MM.1S (cell line): Measurements from ENCODE around the gene CPXM2.

Experiments used
- DNase-seq: peaks from one replicate; pipeline ENCODE4 v3.0.0-alpha.2; 2015
- H2AFZ ChIP-seq: fragments of 300-600 bp; sonication (generic); 2 replicates; pipeline ENCODE4 v1.6.0; 2016; ENCODE audit warnings: antibody characterized with exemption, low read length
- H3F3A ChIP-seq: fragments of 300-600 bp; sonication (generic); 2 replicates; pipeline ENCODE4 v1.6.1; 2016; ENCODE audit warnings: mild to moderate bottlenecking, antibody characterized with exemption, low read length, moderate library complexity, mixed read lengths; ENCODE audit not compliant: insufficient read depth
- H3K27ac ChIP-seq: fragments of 300-600 bp; sonication (generic); 2 replicates; pipeline ENCODE4 v1.5.1; 2016; ENCODE audit warnings: mild to moderate bottlenecking, low read length
- H3K27me3 ChIP-seq: fragments of 300-600 bp; sonication (generic); replicated peaks from 2 replicates; pipeline ENCODE4 v1.6.0; 2016; ENCODE audit warnings: low read length; ENCODE audit not compliant: insufficient read depth
- H3K36me3 ChIP-seq: fragments of 300-600 bp; sonication (generic); replicated peaks from 2 replicates; pipeline ENCODE4 v1.6.1; 2016; ENCODE audit warnings: mild to moderate bottlenecking, low read length, mixed read lengths; ENCODE audit not compliant: insufficient read depth
- H3K4me1 ChIP-seq: fragments of 300-600 bp; sonication (generic); 2 replicates; pipeline ENCODE4 v1.6.1; 2016; ENCODE audit warnings: low read length, mixed read lengths
- H3K4me2 ChIP-seq: fragments of 300-600 bp; sonication (generic); 2 replicates; pipeline ENCODE4 v1.6.0; 2016; ENCODE audit warnings: low read depth, low read length
- H3K4me3 ChIP-seq: fragments of 300-600 bp; sonication (generic); 2 replicates; pipeline ENCODE4 v1.5.1; 2016; ENCODE audit warnings: low read length, mixed read lengths
- H3K79me2 ChIP-seq: fragments of 300-600 bp; sonication (generic); 2 replicates; pipeline ENCODE4 v1.6.1; 2016; ENCODE audit warnings: mixed run types, low read length, mixed read lengths
- H3K9ac ChIP-seq: fragments of 300-600 bp; sonication (generic); 2 replicates; pipeline ENCODE4 v1.6.1; 2016; ENCODE audit warnings: low read length, mixed read lengths
- H3K9me2 ChIP-seq: fragments of 300-600 bp; sonication (generic); replicated peaks from 2 replicates; pipeline ENCODE4 v1.6.1; 2016; ENCODE audit warnings: mild to moderate bottlenecking, low read length, mixed read lengths; ENCODE audit not compliant: insufficient read depth
- H3K9me3 ChIP-seq: fragments of 300-600 bp; sonication (generic); replicated peaks from 2 replicates; pipeline ENCODE4 v1.6.1; 2016; ENCODE audit warnings: mild to moderate bottlenecking, low read length, mixed read lengths; ENCODE audit not compliant: insufficient read depth
- H4K20me1 ChIP-seq: fragments of 300-600 bp; sonication (generic); 2 replicates; pipeline ENCODE4 v1.6.1; 2016; ENCODE audit warnings: mild to moderate bottlenecking, low read length, moderate library complexity, mixed read lengths; ENCODE audit not compliant: insufficient read depth
- EZH2 ChIP-seq: fragments of 300-600 bp; sonication (generic); optimal IDR thresholded peaks from 2 replicates; pipeline ENCODE3; 2017; ENCODE audit warnings: low read depth, mild to moderate bottlenecking, antibody characterized with exemption, low read length, mixed read lengths
- EZH2phosphoT487 ChIP-seq: fragments of 300-600 bp; sonication (generic); IDR thresholded peaks from 2 replicates; pipeline ENCODE4 v1.6.1; 2018; ENCODE audit warnings: antibody characterized with exemption, low read length
- TF ChIP-seq, protein P1 (sequence below): fragments of 300-600 bp; sonication (generic); IDR thresholded peaks from 2 replicates; pipeline ENCODE4 v1.5.1; 2016; ENCODE audit warnings: antibody characterized with exemption, low read length, mixed read lengths

CPXM2 gene

DNA sequence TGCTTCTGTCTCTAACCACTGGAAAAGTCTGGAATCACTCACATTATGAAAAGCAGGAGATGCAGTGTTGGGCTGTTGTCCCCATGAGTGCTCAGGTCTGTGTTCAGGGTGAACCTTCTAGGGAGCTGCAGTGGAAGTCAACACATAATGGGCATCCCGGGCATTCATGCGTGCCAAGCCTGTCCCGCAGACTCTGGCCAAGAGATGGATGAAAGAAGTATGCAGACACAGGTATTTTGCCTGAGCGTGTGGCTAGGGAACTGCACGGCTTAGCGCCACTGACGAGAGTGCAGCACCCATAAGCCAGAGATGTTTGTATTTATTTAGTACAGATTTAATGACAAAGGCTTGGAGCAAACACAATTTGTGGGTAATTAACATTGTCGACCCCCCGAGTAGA lies 140.7 kb downstream of the CPXM2 start:
- Histone ChIP-seq H4K20me1 (no peaks in the 10 kb centered on the region), H3K27me3 (peaks cover 25% of the 10 kb centered on the region), H3K36me3 (no peaks in the 10 kb centered on the region)

DNA sequence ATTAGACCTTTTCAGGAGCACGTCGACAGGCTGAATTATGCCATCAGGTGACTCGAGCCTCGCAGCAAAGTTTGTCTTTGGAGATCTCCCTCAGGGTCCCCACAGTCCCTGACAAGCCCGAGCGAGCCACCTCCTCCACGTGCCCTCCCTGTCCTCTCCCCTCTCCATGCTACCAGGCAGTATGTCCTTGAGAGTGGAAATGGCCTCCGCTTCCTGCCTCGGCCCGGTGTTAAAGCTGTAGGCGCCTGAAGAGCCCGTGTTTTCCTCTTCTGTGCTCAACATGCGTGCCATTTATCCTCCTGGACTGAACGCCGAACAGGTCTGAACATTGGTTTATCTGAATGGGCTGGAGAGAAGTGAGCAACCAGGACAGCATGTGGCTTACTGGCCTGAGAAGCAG lies 142.9 kb downstream of the CPXM2 start:
- H3K9me3 ChIP-seq: no peaks in the 10 kb centered on the region; the same call in 1 of the 2 replicates
- no peaks in the 10 kb centered on the region for H3F3A ChIP-seq
- H4K20me1 ChIP-seq: no peaks in the 10 kb centered on the region
- peaks cover 20% of the 10 kb centered on the region; the same call in 1 of the 2 replicates for H3K27me3 ChIP-seq
- no peak for DNase-seq
- H3K36me3 ChIP-seq: no peaks in the 10 kb centered on the region
- H3K9me2 ChIP-seq: no peaks in the 10 kb centered on the region
- H3K4me1 ChIP-seq: no peaks in the 10 kb centered on the region
- H3K9ac ChIP-seq: no peak overlapping the region
- no peak overlapping the region for H3K27ac ChIP-seq
- no peak overlapping the region for H2AFZ ChIP-seq
- no peaks in the 10 kb centered on the region for H3K79me2 ChIP-seq
- TF ChIP-seq, protein P1, sequence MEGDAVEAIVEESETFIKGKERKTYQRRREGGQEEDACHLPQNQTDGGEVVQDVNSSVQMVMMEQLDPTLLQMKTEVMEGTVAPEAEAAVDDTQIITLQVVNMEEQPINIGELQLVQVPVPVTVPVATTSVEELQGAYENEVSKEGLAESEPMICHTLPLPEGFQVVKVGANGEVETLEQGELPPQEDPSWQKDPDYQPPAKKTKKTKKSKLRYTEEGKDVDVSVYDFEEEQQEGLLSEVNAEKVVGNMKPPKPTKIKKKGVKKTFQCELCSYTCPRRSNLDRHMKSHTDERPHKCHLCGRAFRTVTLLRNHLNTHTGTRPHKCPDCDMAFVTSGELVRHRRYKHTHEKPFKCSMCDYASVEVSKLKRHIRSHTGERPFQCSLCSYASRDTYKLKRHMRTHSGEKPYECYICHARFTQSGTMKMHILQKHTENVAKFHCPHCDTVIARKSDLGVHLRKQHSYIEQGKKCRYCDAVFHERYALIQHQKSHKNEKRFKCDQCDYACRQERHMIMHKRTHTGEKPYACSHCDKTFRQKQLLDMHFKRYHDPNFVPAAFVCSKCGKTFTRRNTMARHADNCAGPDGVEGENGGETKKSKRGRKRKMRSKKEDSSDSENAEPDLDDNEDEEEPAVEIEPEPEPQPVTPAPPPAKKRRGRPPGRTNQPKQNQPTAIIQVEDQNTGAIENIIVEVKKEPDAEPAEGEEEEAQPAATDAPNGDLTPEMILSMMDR: no peak
- no peak overlapping the region for H3K4me3 ChIP-seq
- no peak overlapping the region for H3K4me2 ChIP-seq

More for the DNA sequence above, 140.7 kb downstream of the CPXM2 start:
- Histone ChIP-seq H3K27ac (no peak overlapping the region), H3K4me1 (no peaks in the 10 kb centered on the region), H3K79me2 (no peaks in the 10 kb centered on the region), H3K9ac (no peak overlapping the region), H3K9me3 (no peaks in the 10 kb centered on the region; the same call in 1 of the 2 replicates), H3K4me2 (no peak overlapping the region), H3F3A (no peaks in the 10 kb centered on the region), H3K4me3 (no peak overlapping the region), H3K9me2 (no peaks in the 10 kb centered on the region), H2AFZ (no peak overlapping the region)
- TF ChIP-seq, protein P1: no peak
- TF ChIP-seq EZH2phosphoT487: no peak
- TF ChIP-seq EZH2: no peak
- DNase-seq: no peak

DNA sequence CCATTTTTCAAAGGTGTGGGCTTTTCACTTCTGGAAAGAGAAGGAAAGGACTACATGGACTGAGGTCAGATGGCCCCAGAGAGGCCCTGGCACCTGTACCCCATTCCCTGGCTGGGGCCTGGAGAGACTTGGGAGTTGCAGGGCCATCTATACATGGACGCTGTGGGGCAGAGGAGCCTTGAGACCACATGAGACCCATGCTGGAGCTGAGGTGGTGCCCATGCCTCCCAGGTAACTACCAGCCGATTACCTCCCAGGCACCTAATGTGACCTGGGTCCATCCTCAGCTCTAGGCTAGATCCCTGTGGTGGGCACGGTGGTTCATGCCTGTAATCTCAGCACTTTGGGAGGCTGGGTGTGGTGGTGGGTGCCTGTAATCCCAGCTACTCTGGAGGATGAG lies 144.2 kb downstream of the CPXM2 start:
- H3K4me1 ChIP-seq: no peaks in the 10 kb centered on the region
- peaks cover 13% of the 10 kb centered on the region; the same call in 1 of the 2 replicates for H3K27me3 ChIP-seq
- no peaks in the 10 kb centered on the region for H3K79me2 ChIP-seq
- no peak for DNase-seq
- no peak overlapping the region for H3K4me3 ChIP-seq
- no peak overlapping the region for H3K9ac ChIP-seq
- H3K9me3 ChIP-seq: no peaks in the 10 kb centered on the region; the same call in 1 of the 2 replicates
- no peaks in the 10 kb centered on the region for H3K36me3 ChIP-seq
- no peak for TF ChIP-seq EZH2phosphoT487
- no peak for TF ChIP-seq EZH2
- TF ChIP-seq, protein P1: no peak
- no peaks in the 10 kb centered on the region for H3F3A ChIP-seq
- no peaks in the 10 kb centered on the region for H3K9me2 ChIP-seq
- H4K20me1 ChIP-seq: no peaks in the 10 kb centered on the region
- no peak overlapping the region for H2AFZ ChIP-seq
- H3K27ac ChIP-seq: no peak overlapping the region
- H3K4me2 ChIP-seq: no peak overlapping the region
